ENCODE measurements around the gene RFESD. TPM values are rescaled to one million over a fixed set of nuclear protein-coding genes. Genes with fewer than 3 reads are reported as not detected.

The RFESD gene
- total RNA-seq, 4 donors from 2014 or later: 0.89 to 2.9 (median 1.6) TPM

DNA sequence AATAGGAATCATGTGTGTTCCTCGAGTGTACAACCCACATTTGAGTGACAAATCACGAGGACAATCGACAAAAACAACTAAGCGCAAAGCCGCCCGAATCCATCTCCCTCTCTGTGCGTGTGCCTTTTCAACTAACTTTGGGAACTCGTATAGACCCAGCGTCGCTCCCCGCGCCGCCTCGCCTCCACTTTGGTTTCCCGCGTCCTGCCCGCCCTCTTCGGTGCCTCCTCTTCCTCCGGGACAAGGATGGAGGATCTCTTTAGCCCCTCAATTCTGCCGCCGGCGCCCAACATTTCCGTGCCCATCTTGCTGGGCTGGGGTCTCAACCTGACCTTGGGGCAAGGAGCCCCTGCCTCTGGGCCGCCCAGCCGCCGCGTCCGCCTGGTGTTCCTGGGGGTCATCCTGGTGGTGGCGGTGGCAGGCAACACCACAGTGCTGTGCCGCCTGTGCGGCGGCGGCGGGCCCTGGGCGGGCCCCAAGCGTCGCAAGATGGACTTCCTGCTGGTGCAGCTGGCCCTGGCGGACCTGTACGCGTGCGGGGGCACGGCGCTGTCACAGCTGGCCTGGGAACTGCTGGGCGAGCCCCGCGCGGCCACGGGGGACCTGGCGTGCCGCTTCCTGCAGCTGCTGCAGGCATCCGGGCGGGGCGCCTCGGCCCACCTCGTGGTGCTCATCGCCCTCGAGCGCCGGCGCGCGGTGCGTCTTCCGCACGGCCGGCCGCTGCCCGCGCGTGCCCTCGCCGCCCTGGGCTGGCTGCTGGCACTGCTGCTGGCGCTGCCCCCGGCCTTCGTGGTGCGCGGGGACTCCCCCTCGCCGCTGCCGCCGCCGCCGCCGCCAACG lies 26.3 kb upstream of the RFESD start, which contains the start of gene GPR150:
GPR150 (plus strand) TSS at position 58 of the 840 bp plus-strand sequence; CDS start at position 247, 189 bp downstream.
- DNase-seq (peak in 1 of 2 donors; percentile 59), ATAC-seq (peak; percentile 69 to 70)
- Histone ChIP-seq H3K27me3 (no peaks in the 10 kb centered on the region), H3K4me1 (peaks cover 6 to 16% of the 10 kb centered on the region in 2 donors), H3K36me3 (no peaks in the 10 kb centered on the region), H3K27ac (peak within 1 kb of the TSS; percentile 29 to 70 (median 51)), H3K9me3 (no peaks in the 10 kb centered on the region), H3K4me3 (peak within 1 kb of the TSS; percentile 58 to 82 (median 66))
- TF ChIP-seq, protein P1, sequence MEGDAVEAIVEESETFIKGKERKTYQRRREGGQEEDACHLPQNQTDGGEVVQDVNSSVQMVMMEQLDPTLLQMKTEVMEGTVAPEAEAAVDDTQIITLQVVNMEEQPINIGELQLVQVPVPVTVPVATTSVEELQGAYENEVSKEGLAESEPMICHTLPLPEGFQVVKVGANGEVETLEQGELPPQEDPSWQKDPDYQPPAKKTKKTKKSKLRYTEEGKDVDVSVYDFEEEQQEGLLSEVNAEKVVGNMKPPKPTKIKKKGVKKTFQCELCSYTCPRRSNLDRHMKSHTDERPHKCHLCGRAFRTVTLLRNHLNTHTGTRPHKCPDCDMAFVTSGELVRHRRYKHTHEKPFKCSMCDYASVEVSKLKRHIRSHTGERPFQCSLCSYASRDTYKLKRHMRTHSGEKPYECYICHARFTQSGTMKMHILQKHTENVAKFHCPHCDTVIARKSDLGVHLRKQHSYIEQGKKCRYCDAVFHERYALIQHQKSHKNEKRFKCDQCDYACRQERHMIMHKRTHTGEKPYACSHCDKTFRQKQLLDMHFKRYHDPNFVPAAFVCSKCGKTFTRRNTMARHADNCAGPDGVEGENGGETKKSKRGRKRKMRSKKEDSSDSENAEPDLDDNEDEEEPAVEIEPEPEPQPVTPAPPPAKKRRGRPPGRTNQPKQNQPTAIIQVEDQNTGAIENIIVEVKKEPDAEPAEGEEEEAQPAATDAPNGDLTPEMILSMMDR (IDR thresholded peaks at IDR 0.05 in 4 of 5, conservative IDR thresholded peaks at IDR 0.05 in 1 of 5): no peak
- peak in 1 of 2 donors; percentile 13 for TF ChIP-seq POLR2A (IDR thresholded peaks at IDR 0.05)
- intact Hi-C loops (cut with DNase I; ENCODE audit: low total_unique reads) (loop anchor here (2.0 kb wide), 1 partner anchor 65 kb away; the partner anchor contains the start of genes ARSK and SKIC3), in situ Hi-C loops (cut with MboI; ENCODE audit: low sequenced_read_pairs in 4 of 4) (no loop called here)

DNA sequence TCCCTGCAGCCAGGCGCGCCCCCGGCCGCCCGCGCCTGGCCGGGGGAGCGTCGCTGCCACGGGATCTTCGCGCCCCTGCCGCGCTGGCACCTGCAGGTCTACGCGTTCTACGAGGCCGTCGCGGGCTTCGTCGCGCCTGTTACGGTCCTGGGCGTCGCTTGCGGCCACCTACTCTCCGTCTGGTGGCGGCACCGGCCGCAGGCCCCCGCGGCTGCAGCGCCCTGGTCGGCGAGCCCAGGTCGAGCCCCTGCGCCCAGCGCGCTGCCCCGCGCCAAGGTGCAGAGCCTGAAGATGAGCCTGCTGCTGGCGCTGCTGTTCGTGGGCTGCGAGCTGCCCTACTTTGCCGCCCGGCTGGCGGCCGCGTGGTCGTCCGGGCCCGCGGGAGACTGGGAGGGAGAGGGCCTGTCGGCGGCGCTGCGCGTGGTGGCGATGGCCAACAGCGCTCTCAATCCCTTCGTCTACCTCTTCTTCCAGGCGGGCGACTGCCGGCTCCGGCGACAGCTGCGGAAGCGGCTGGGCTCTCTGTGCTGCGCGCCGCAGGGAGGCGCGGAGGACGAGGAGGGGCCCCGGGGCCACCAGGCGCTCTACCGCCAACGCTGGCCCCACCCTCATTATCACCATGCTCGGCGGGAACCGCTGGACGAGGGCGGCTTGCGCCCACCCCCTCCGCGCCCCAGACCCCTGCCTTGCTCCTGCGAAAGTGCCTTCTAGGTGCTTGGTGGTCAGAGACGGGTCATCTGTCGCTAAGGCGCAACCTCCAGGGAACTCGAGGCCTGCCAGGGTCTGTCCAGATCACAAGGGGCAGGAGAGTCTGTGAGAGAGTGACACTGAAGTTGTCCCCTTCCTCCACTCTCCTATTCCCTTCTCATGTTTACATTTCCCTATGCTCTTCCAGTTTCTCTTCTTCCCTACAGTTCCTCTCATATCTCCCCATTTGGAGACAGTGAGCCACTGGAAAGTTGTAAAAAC lies 25.4 kb upstream of the RFESD start:
- DNase-seq (peak in 1 of 2 donors; percentile 31), ATAC-seq (peak; percentile 71 to 73)
- Histone ChIP-seq H3K36me3 (no peaks in the 10 kb centered on the region), H3K27ac (peak overlapping the region; percentile 29 to 70 (median 51)), H3K9me3 (no peaks in the 10 kb centered on the region), H3K4me3 (peak overlapping the region; percentile 58 to 73 (median 64)), H3K27me3 (no peaks in the 10 kb centered on the region), H3K4me1 (peaks cover 6 to 16% of the 10 kb centered on the region in 2 donors)
- TF ChIP-seq, protein P1 (IDR thresholded peaks at IDR 0.05 in 4 of 5, conservative IDR thresholded peaks at IDR 0.05 in 1 of 5): peak in 1 of 5 experiments; percentile 13
- TF ChIP-seq POLR2A (IDR thresholded peaks at IDR 0.05): no peak
- intact Hi-C loops (cut with DNase I; ENCODE audit: low total_unique reads) (loop anchor here (2.0 kb wide), 1 partner anchor 66 kb away; the partner anchor contains the start of genes ARSK and SKIC3), in situ Hi-C loops (cut with MboI; ENCODE audit: low sequenced_read_pairs in 4 of 4) (no loop called here)

DNA sequence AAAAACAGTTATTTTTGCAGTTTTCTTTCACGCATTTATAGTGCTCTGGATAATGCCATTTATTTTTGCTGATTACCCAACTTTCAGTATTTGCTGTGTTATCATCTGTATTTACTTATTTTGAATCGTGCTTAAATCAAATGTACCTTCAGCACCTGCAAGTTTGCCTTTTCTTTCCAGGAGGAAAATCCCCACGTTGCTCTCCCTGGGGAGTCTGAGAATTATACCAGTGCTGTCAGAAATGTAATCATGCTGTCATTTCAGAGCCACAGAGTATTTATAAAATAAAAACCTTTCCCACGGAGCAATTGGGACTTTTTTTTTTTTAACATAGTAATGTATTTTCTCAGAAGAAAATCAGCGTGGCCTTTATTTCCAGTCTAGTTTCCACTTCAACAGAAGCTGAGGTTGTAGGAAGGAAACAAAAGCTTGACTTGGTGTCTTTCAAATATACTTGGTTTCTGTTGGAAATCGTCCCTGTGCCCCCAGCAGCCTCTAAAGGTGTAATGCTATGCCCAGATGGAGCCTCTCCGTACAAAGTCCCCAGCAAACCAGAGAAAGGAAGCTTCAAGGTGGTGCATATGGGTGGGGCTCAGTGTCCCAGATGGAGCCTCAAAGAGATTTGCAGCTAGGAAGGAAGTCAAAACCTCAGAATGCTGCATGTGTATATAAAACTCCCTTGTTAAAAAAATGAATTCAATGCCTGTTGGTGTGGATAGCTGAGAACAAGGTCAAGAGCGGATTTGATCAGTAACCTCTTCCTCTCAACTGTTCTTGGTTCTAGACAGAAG lies 24.5 kb upstream of the RFESD start:
- H3K4me3 ChIP-seq: peak overlapping the region in 3 of 4 donors; percentile 58 to 73 (median 60)

More for the DNA sequence above, 24.5 kb upstream of the RFESD start:
- intact Hi-C loops (cut with DNase I; ENCODE audit: low total_unique reads) (loop anchor here (2.0 kb wide), 1 partner anchor 67 kb away; the partner anchor contains the start of genes ARSK and SKIC3), in situ Hi-C loops (cut with MboI; ENCODE audit: low sequenced_read_pairs in 4 of 4) (no loop called here)
- no peaks in the 10 kb centered on the region for H3K36me3 ChIP-seq
- H3K27ac ChIP-seq: no peak overlapping the region
- H3K27me3 ChIP-seq: no peaks in the 10 kb centered on the region
- H3K9me3 ChIP-seq: no peaks in the 10 kb centered on the region
- ATAC-seq: no peak
- peaks cover 6 to 16% of the 10 kb centered on the region in 2 donors for H3K4me1 ChIP-seq
- no peak for DNase-seq
- TF ChIP-seq POLR2A (IDR thresholded peaks at IDR 0.05): no peak
- TF ChIP-seq, protein P1 (IDR thresholded peaks at IDR 0.05 in 4 of 5, conservative IDR thresholded peaks at IDR 0.05 in 1 of 5): no peak

All from gastrocnemius medialis (tissue), 4 donors.